DND-41 (cell line): ENCODE measurements around the gene MRNIP.

Experiments used
- CTCF ChIP-seq: IDR thresholded peaks from 2 replicates; pipeline ENCODE4 v1.5.1; 2012; ENCODE audit warnings: borderline replicate concordance, low read length, moderate library complexity, mild to moderate bottlenecking; ENCODE audit not compliant: poor library complexity, severe bottlenecking; ENCODE audit errors: extremely low read depth
- EZH2 ChIP-seq: IDR thresholded peaks from 3 replicates; pipeline ENCODE4 v1.6.1; 2012; ENCODE audit warnings: borderline replicate concordance, low read depth, mild to moderate bottlenecking, moderate library complexity, low read length, inconsistent platforms; ENCODE audit not compliant: severe bottlenecking

- TF ChIP-seq CTCF (no peak), EZH2 (no peak)
Measured at GRCh38 chr5:179893958-179894895, 35.6 kb upstream of the MRNIP start.
